H9 (cell line): Measurements from ENCODE around the gene NANOS2. TPM values are rescaled to one million over a fixed set of nuclear protein-coding genes. Genes with fewer than 3 reads are reported as not detected.

Source experiments
- DNase-seq: peaks from one replicate; pipeline ENCODE4 v3.0.0-alpha.2; 2017
- H2AFZ ChIP-seq: one replicate; pipeline ENCODE4 v1.6.1; 2013; ENCODE audit warnings: mild to moderate bottlenecking, low read length, control low read depth, moderate library complexity
- H2AK5ac ChIP-seq: 2 replicates; pipeline ENCODE4 v1.6.1; 2013; ENCODE audit warnings: low read length, control low read depth, mixed read lengths; ENCODE audit not compliant: insufficient read length
- H2BK120ac ChIP-seq: one replicate; pipeline ENCODE4 v1.6.1; 2013; ENCODE audit warnings: low read depth, mild to moderate bottlenecking, low read length, control low read depth, inconsistent platforms; ENCODE audit not compliant: poor library complexity, severe bottlenecking
- H2BK12ac ChIP-seq: 2 replicates; pipeline ENCODE4 v1.6.1; 2013; ENCODE audit warnings: low read length, control low read depth, mixed read lengths, low read depth; ENCODE audit not compliant: insufficient read length
- H2BK15ac ChIP-seq: 2 replicates; pipeline ENCODE4 v1.6.1; 2013; ENCODE audit warnings: low read depth, low read length, control low read depth
- H2BK20ac ChIP-seq: one replicate; pipeline ENCODE4 v1.6.1; 2013; ENCODE audit warnings: low read depth, mild to moderate bottlenecking, low read length, control low read depth, inconsistent platforms; ENCODE audit not compliant: poor library complexity, severe bottlenecking
- H2BK5ac ChIP-seq: 2 replicates; pipeline ENCODE4 v1.6.1; 2013; ENCODE audit warnings: low read length, control low read depth, mixed read lengths; ENCODE audit not compliant: insufficient read length
- H3K14ac ChIP-seq: 2 replicates; pipeline ENCODE4 v1.6.1; 2013; ENCODE audit warnings: low read length, control low read depth; ENCODE audit not compliant: insufficient read depth
- H3K18ac ChIP-seq: 2 replicates; pipeline ENCODE4 v1.6.1; 2013; ENCODE audit warnings: low read depth, mild to moderate bottlenecking, mixed read lengths, low read length, control low read depth; ENCODE audit not compliant: insufficient read length
- H3K23ac ChIP-seq: 2 replicates; pipeline ENCODE4 v1.6.1; 2013; ENCODE audit warnings: low read length, control low read depth, mixed read lengths, low read depth; ENCODE audit not compliant: insufficient read length
- H3K23me2 ChIP-seq: 2 replicates; pipeline ENCODE4 v1.6.1; 2013; ENCODE audit warnings: low read depth, mild to moderate bottlenecking, mixed read lengths, low read length, control low read depth; ENCODE audit not compliant: insufficient read length, poor library complexity, severe bottlenecking
- H3K27ac ChIP-seq: 2 replicates; pipeline ENCODE4 v1.5.1; 2013; ENCODE audit warnings: low read length, control low read depth, mixed read lengths, low read depth; ENCODE audit not compliant: insufficient read length
- H3K27me3 ChIP-seq: 2 replicates; pipeline ENCODE4 v1.6.1; 2013; ENCODE audit warnings: low read length, control low read depth, inconsistent platforms; ENCODE audit not compliant: insufficient read depth
- H3K4ac ChIP-seq: 2 replicates; pipeline ENCODE4 v1.6.1; 2013; ENCODE audit warnings: low read depth, mild to moderate bottlenecking, control low read depth, inconsistent platforms, low read length, moderate library complexity
- H3K4me1 ChIP-seq: 2 replicates; pipeline ENCODE4 v1.6.1; 2013; ENCODE audit warnings: low read length, control low read depth, inconsistent platforms; ENCODE audit not compliant: insufficient read depth
- H3K4me2 ChIP-seq: 2 replicates; pipeline ENCODE4 v1.6.1; 2013; ENCODE audit warnings: low read length, control low read depth, mixed read lengths; ENCODE audit not compliant: insufficient read length, insufficient read depth
- H3K56ac ChIP-seq: 2 replicates; pipeline ENCODE4 v1.6.1; 2013; ENCODE audit warnings: low read depth, mild to moderate bottlenecking, mixed read lengths, low read length, control low read depth; ENCODE audit not compliant: insufficient read length
- H3K79me1 ChIP-seq: 2 replicates; pipeline ENCODE4 v1.6.1; 2013; ENCODE audit warnings: low read depth, mild to moderate bottlenecking, moderate library complexity, low read length, control low read depth, inconsistent platforms; ENCODE audit not compliant: insufficient read depth, poor library complexity, severe bottlenecking
- H3K79me2 ChIP-seq: 2 replicates; pipeline ENCODE4 v1.6.1; 2013; ENCODE audit warnings: low read length, control low read depth, inconsistent platforms; ENCODE audit not compliant: insufficient read depth
- H3K9ac ChIP-seq: 2 replicates; pipeline ENCODE4 v1.6.1; 2013; ENCODE audit warnings: low read length, control low read depth, mixed read lengths; ENCODE audit not compliant: insufficient read length; ENCODE audit errors: extremely low read depth
- H3K9me3 ChIP-seq: one replicate; pipeline ENCODE4 v1.6.1; 2013; ENCODE audit warnings: low read depth, low read length, inconsistent platforms; ENCODE audit not compliant: control insufficient read depth
- H3T11ph ChIP-seq: one replicate; pipeline ENCODE4 v1.6.1; 2013; ENCODE audit warnings: mild to moderate bottlenecking, low read length, control low read depth, inconsistent platforms
- H4K20me1 ChIP-seq: one replicate; pipeline ENCODE4 v1.6.1; 2013; ENCODE audit not compliant: control insufficient read depth, insufficient read length, insufficient read depth
- H4K5ac ChIP-seq: 2 replicates; pipeline ENCODE4 v1.6.1; 2013; ENCODE audit warnings: low read depth, mild to moderate bottlenecking, mixed read lengths, low read length, control low read depth; ENCODE audit not compliant: insufficient read length
- H4K8ac ChIP-seq: replicated peaks from 2 replicates; pipeline ENCODE4 v1.6.1; 2013; ENCODE audit warnings: low read length, control low read depth, mixed read lengths, low read depth; ENCODE audit not compliant: insufficient read length
- H4K91ac ChIP-seq: 2 replicates; pipeline ENCODE4 v1.6.1; 2013; ENCODE audit warnings: low read depth, mild to moderate bottlenecking, moderate library complexity, mixed read lengths, low read length, control low read depth; ENCODE audit not compliant: insufficient read length
- H3K27ac Mint-ChIP-seq, 3 experiments: 2 replicates in 2 of 3; 3 replicates in 1 of 3; pipeline ENCODE4 v1.8.0; 2020 to 2021; ENCODE audit warnings: mixed read lengths in 3 of 3, mild to moderate bottlenecking in 1 of 3, moderate library complexity in 1 of 3
- H3K27me3 Mint-ChIP-seq: 2 replicates; pipeline ENCODE4 v1.8.0; 2021; ENCODE audit warnings: low read depth, mild to moderate bottlenecking, moderate library complexity, mixed read lengths
- H3K36me3 Mint-ChIP-seq, 3 experiments: 2 replicates in 2 of 3; 3 replicates in 1 of 3; pipeline ENCODE4 v1.8.0; 2020 to 2021; ENCODE audit warnings: low read depth in 3 of 3, mixed read lengths in 3 of 3; ENCODE audit not compliant: insufficient read depth in 1 of 3
- H3K4me1 Mint-ChIP-seq, 2 experiments: 2 replicates each; pipeline ENCODE4 v1.8.0; 2020; ENCODE audit warnings: mixed read lengths in 2 of 2
- H3K4me3 Mint-ChIP-seq, 2 experiments: 2 replicates in 1 of 2; 3 replicates in 1 of 2; pipeline ENCODE4 v1.8.0; 2020 to 2021; ENCODE audit warnings: mild to moderate bottlenecking in 2 of 2, mixed read lengths in 2 of 2, moderate library complexity in 1 of 2
- H3K9me3 Mint-ChIP-seq, 2 experiments: 2 replicates in 1 of 2; 3 replicates in 1 of 2; pipeline ENCODE4 v1.8.0; 2020; ENCODE audit warnings: mild to moderate bottlenecking in 2 of 2, mixed read lengths in 2 of 2, moderate library complexity in 1 of 2
- CTCF ChIP-seq: fragments of 200-600 bp; sonication (generic); conservative IDR thresholded peaks from 3 replicates; pipeline ENCODE4 v1.8.0; 2021; ENCODE audit warnings: antibody characterized with exemption, mild to moderate bottlenecking
- WGBS: extraction: QIAGEN DNeasy Blood & Tissue Kit; methylation state at CpG from one replicate; pipeline ENCODE4 v1.1.7; 2013; ENCODE audit warnings: missing lambda C conversion rate, low lambda C conversion rate, mixed read lengths; ENCODE audit not compliant: insufficient read length; ENCODE audit errors: extremely low coverage; 5-methylcytosine and 5-hydroxymethylcytosine counted together
- total RNA-seq: library from RNA; stranded (reverse); gene quantifications from 2 replicates; pipeline ENCODE4 v1.2.1, GENCODE V29; 2021

Gene NANOS2
- total RNA-seq, 1 experiment from 2014 or later = not detected

- no peak for TF ChIP-seq CTCF
- Histone ChIP-seq H3K56ac (no peak overlapping the region), H4K91ac (no peak overlapping the region), H3K23ac (no peak overlapping the region), H4K5ac (no peak overlapping the region), H2BK120ac (no peak overlapping the region), H3K4me2 (no peak overlapping the region), H3K14ac (no peak overlapping the region), H2BK5ac (no peak overlapping the region), H2BK20ac (no peak overlapping the region), H2BK12ac (no peak overlapping the region), H4K8ac (no peak overlapping the region), H3K23me2 (no peaks in the 10 kb centered on the region), H2BK15ac (no peak overlapping the region), H2AFZ (no peak overlapping the region), H2AK5ac (no peak overlapping the region), H3K9me3 (no peaks in the 10 kb centered on the region), H3K18ac (no peak overlapping the region), H3K9ac (no peak overlapping the region), H3K79me2 (no peaks in the 10 kb centered on the region), H4K20me1 (no peaks in the 10 kb centered on the region), H3K27me3 (no peaks in the 10 kb centered on the region), H3T11ph (no peak overlapping the region), H3K4me1 (no peaks in the 10 kb centered on the region), H3K27ac (no peak overlapping the region), H3K79me1 (no peaks in the 10 kb centered on the region), H3K4ac (no peak overlapping the region)
- DNase-seq = no peak
- H3K4me3 Mint-ChIP-seq = no peak overlapping the region
- H3K36me3 Mint-ChIP-seq = peaks cover 0 to 9% (median 4%) of the 10 kb centered on the region in 3 experiments; a peak in 3 of 7 replicates
- no peaks in the 10 kb centered on the region for H3K9me3 Mint-ChIP-seq
- H3K27ac Mint-ChIP-seq = no peak overlapping the region
- H3K4me1 Mint-ChIP-seq = peaks cover 5 to 24% of the 10 kb centered on the region in 2 experiments; a peak in 3 of 4 replicates
- WGBS = no CpG with 5 or more reads among the region's 67 CpGs
- peaks cover 15% of the 10 kb centered on the region for H3K27me3 Mint-ChIP-seq
Measured at GRCh38 chr19:45939792-45940514, 25.4 kb upstream of the NANOS2 start.
